GM19035 (cell line): ENCODE measurements around the gene MISP.
"Not testable (repeated sequence)": the region's sequence is repeated elsewhere in the genome, so short reads cannot be mapped to it uniquely, and the experiment has no call there.

Source experiments
- ATAC-seq: cut with Tn5 transposase; IDR thresholded peaks from one replicate; pipeline ENCODE4 v1.9.1; 2021; ENCODE audit not compliant: unreplicated experiment

MISP gene

GRCh38 chr19:745138-745537, 5.8 kb upstream of the MISP start:
- not testable (repeated sequence) for ATAC-seq

- no peak for ATAC-seq
Measured at GRCh38 chr19:746208-746819, 4.6 kb upstream of the MISP start.

- no peak for ATAC-seq
Measured at GRCh38 chr19:746956-747355, 4.0 kb upstream of the MISP start.

- ATAC-seq = no peak
Measured at GRCh38 chr19:747432-748273, 3.3 kb upstream of the MISP start.

DNA sequence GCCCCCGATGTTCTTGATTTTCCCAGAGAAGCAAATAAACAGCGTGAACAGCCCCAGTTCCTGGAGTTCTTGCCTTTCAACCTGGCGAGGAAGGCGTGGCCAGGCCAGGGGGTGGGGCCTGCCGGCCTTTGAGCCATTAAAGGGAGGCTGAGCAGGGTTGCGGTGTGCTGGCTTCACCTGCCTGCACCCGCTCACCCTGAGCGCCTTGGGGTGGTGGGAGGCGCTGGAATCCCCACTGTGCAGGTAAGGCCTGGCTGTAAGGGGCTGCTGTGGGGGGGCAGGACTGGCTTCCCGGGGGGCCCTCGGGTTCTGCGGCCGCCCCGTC, 2.7 kb upstream of the MISP start:
- ATAC-seq = no peak

DNA sequence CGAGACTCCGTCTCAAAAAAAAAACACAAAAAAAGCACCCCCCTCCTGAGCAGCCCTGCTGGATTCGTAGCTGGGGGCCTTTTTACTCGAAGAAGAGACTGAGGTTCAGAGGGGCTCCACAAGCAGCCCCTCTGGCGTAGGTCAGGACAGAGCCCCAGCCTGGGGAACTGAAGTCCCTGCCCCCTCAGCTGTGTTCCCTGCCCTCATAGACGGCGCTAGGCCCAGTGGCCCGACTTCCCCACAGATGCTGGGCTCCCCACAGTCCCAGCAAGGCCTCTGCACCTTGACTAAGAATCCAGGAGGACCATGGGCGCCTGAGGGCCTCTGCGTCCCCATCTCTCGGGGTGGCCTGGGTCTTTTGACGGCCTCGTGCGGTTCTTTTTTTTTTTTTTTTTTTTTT, 1.1 kb upstream of the MISP start:
- no peak for ATAC-seq

GRCh38 chr19:751501-752341, 809 bp downstream of the MISP start:
- ATAC-seq = no peak

GRCh38 chr19:752652-753517, 2.0 kb downstream of the MISP start:
- ATAC-seq = no peak

DNA sequence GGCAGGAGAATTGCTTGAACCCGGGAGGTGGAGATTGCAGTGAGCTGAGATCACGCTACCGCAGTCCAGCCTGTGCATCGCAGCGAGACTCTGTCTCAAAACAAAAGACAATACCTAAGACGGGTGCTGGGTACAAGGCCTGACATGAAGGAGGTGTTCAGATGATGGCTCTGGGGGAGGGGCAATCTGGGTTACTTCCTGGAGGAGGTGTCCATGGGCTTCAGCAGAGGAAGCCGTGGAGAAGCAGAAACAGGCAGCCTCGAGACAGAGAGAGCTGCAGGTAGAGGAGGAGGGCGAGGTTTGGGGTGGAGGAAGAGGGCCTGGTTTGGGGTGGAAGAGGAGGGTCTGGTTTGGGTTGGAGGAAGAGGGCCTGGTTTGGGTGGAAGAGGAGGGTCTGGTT, 3.6 kb downstream of the MISP start:
- ATAC-seq = no peak

- ATAC-seq = no peak
Measured at GRCh38 chr19:755063-755462, 4.2 kb downstream of the MISP start.

- no peak for ATAC-seq
Measured at GRCh38 chr19:756236-756635, 5.3 kb downstream of the MISP start.

DNA sequence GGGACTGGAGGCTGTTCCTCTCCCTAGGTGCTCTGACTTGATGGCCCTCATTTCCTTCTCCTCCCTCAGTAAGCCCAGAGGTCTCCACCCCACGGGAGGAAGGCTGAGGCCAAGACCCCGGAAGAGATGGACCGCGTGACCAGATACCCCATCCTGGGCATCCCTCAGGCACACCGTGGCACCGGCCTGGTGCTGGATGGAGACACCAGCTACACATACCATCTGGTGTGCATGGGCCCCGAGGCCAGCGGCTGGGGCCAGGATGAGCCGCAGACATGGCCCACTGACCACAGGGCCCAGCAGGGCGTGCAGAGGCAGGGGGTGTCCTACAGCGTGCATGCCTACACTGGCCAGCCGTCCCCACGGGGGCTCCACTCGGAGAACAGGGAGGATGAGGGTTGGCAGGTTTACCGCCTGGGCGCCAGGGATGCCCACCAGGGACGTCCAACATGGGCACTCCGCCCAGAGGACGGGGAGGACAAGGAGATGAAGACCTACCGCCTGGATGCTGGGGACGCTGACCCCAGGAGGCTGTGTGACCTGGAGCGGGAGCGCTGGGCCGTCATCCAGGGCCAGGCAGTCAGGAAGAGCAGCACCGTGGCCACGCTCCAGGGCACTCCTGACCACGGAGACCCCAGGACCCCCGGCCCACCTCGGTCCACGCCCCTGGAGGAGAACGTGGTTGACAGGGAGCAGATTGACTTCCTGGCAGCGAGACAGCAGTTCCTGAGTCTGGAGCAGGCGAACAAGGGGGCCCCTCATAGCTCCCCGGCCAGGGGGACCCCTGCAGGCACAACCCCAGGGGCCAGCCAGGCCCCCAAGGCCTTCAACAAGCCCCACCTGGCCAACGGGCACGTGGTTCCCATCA, 6.1 kb downstream of the MISP start:
- no peak for ATAC-seq

DNA sequence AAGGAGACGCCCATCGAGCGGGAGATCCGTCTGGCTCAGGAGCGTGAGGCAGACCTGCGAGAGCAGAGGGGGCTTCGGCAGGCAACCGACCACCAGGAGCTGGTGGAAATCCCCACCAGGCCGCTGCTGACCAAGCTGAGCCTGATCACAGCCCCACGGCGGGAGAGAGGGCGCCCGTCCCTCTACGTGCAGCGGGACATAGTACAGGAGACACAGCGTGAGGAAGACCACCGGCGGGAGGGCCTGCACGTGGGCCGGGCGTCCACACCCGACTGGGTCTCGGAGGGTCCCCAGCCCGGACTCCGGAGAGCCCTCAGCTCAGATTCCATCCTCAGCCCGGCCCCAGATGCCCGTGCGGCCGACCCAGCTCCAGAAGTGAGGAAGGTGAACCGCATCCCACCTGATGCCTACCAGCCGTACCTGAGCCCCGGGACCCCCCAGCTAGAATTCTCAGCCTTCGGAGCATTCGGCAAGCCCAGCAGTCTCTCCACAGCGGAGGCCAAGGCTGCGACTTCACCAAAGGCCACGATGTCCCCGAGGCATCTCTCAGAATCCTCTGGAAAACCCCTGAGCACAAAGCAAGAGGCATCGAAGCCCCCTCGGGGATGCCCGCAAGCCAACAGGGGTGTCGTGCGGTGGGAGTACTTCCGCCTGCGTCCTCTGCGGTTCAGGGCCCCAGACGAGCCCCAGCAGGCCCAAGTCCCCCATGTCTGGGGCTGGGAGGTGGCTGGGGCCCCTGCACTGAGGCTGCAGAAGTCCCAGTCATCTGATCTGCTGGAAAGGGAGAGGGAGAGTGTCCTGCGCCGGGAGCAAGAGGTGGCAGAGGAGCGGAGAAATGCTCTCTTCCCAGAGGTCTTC, 7.1 kb downstream of the MISP start:
- ATAC-seq = no peak

- ATAC-seq = no peak
Measured at GRCh38 chr19:763181-763580, 12.3 kb downstream of the MISP start.

- ATAC-seq = no peak
Measured at GRCh38 chr19:763869-764268, 13.0 kb downstream of the MISP start.

DNA sequence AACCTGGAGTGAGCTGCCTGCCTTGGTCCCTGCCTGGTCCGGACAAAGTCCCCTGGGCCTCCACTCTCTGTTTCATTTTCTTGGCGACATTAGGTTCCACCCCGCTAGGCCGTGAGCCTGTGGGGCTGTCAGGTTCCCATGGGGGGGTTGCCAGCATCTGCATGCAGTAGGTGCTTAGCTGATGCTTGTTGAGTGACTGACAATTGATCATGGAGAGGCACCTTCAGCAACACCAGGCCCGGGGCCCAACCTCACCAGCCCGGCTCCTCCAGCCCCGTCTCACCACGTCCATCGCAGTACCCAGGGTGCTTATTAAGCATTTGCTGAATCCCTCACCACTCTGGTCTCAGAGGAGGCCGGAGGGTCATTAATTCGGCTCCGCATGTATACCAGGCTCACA, 13.4 kb downstream of the MISP start:
- ATAC-seq = no peak

DNA sequence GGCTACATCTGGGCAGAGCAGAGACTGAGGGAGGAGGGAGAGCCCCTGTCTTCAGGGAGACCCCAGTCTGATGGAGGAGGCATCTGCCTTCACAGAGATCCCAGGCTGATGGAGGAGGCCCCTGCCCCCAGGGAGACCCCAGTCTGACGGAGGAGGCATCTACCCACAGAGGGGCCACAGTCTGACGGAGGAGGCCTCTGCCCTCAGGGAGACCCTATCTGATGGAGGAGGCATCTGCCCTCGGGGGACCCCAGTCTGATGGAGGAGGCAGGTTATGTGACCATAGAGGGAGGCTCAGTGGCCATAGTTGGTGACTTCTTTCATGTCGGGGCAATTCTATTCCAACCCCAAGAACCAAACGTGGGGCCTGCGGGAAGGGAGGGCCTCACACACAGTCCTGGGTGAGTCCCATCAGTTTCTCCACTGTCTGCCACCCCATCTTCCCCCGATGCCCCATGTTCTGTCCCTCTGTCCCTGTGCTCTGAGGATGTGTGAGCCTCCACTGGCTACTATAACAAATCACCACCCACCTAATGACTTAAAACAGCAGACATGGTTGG, 14.3 kb downstream of the MISP start:
- no peak for ATAC-seq

GRCh38 chr19:768424-768823, 17.5 kb downstream of the MISP start:
- ATAC-seq = no peak

DNA sequence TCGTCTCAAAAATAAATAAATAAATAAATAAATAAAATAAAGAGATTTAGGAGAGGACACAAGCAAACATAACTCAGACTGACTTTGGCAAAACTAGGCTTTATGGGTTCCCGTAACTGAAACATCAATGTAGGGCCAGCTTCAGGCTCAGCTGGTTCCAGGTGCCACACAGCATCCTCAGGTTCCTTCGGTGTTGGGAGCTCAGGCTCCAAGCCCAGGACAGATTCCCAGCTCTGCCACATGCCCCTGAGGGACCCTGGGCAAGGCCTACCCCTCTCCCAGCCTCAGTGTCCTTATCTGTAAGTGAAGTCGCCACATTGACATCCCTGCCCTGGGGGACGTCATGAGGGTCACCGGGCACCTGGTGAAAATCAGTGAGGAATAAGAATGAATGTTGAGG, 18.7 kb downstream of the MISP start:
- no peak for ATAC-seq
